ENCODE data around the gene RASA3.

GRCh38 chr13:113995051-113995601 lies 137.3 kb downstream of the RASA3 start:
- TF ChIP-seq EZH2 (IDR thresholded peaks at IDR 0.05; ENCODE audit: borderline replicate concordance, insufficient read depth, low read length, poor library complexity, severe bottlenecking) (no peak), CTCF (IDR thresholded peaks at IDR 0.05; ENCODE audit: poor library complexity, severe bottlenecking) (no peak)
